HEK293 (cell line): ENCODE measurements around the gene FZD10.

Experiments used
- BCL11A ChIP-seq: fragments of 450-650 bp; formaldehyde crosslinking; IDR thresholded peaks from 2 replicates; pipeline ENCODE4 v1.5.1; 2016; ENCODE audit warnings: low read depth, missing biosample characterization, missing genetic modification characterization
- IKZF3 ChIP-seq: fragments of 450-650 bp; IDR thresholded peaks from 2 replicates; pipeline ENCODE4 v1.5.0; 2018; ENCODE audit warnings: missing biosample characterization, mild to moderate bottlenecking, missing genetic modification characterization, moderate library complexity
- MZF1 ChIP-seq: fragments of 450-650 bp; formaldehyde crosslinking; IDR thresholded peaks from 2 replicates; pipeline ENCODE4 v1.5.1; 2017; ENCODE audit warnings: missing biosample characterization, missing genetic modification characterization, borderline replicate concordance
- SETDB1 ChIP-seq: IDR thresholded peaks from one replicate; pipeline ENCODE4 v1.6.1; 2017; ENCODE audit warnings: mild to moderate bottlenecking, low read length, moderate library complexity, mixed read lengths; ENCODE audit not compliant: insufficient read length
- ZNF18 ChIP-seq: fragments of 450-650 bp; formaldehyde crosslinking; IDR thresholded peaks from 2 replicates; pipeline ENCODE4 v1.5.1; 2016; ENCODE audit warnings: missing biosample characterization, missing genetic modification characterization
- ZNF302 ChIP-seq: fragments of 450-650 bp; formaldehyde crosslinking; IDR thresholded peaks from 2 replicates; pipeline ENCODE4 v1.5.1; 2016; ENCODE audit warnings: missing biosample characterization, missing genetic modification characterization, low read depth
- ZNF362 ChIP-seq: fragments of 450-650 bp; formaldehyde crosslinking; IDR thresholded peaks from 2 replicates; pipeline ENCODE4 v1.5.1; 2016; ENCODE audit warnings: missing biosample characterization, missing genetic modification characterization
- ZNF423 ChIP-seq: fragments of 450-650 bp; formaldehyde crosslinking; IDR thresholded peaks from 2 replicates; pipeline ENCODE4 v1.5.1; 2016; ENCODE audit warnings: missing biosample characterization, missing genetic modification characterization
- ZNF580 ChIP-seq: fragments of 450-650 bp; formaldehyde crosslinking; IDR thresholded peaks from 2 replicates; pipeline ENCODE4 v1.5.1; 2016; ENCODE audit warnings: missing biosample characterization, missing genetic modification characterization
- ZNF623 ChIP-seq: fragments of 450-650 bp; formaldehyde crosslinking; IDR thresholded peaks from 2 replicates; pipeline ENCODE4 v1.5.1; 2016; ENCODE audit warnings: missing biosample characterization, missing genetic modification characterization
- ZNF658 ChIP-seq: fragments of 450-650 bp; formaldehyde crosslinking; IDR thresholded peaks from 2 replicates; pipeline ENCODE4; 2016; ENCODE audit warnings: missing biosample characterization, missing genetic modification characterization
- ZNF701 ChIP-seq: fragments of 450-650 bp; formaldehyde crosslinking; IDR thresholded peaks from 2 replicates; pipeline ENCODE4 v1.5.1; 2016; ENCODE audit warnings: missing biosample characterization, missing genetic modification characterization
- ZSCAN5A ChIP-seq: fragments of 450-650 bp; formaldehyde crosslinking; IDR thresholded peaks from 2 replicates; pipeline ENCODE4 v1.5.1; 2016; ENCODE audit warnings: missing biosample characterization, missing genetic modification characterization

GRCh38 chr12:130164936-130165335 is 2.7 kb downstream of the FZD10 start:
- TF ChIP-seq ZNF423 (tag by site-specific recombination) (no peak), ZNF580 (tag by site-specific recombination) (no peak), SETDB1 (no peak), ZNF302 (no peak), ZSCAN5A (tag by site-specific recombination) (no peak), ZNF362 (no peak), ZNF18 (tag by site-specific recombination) (no peak), ZNF701 (tag by site-specific recombination) (no peak), MZF1 (tag by site-specific recombination) (no peak), BCL11A (tag by site-specific recombination) (no peak), ZNF623 (tag by site-specific recombination) (no peak), ZNF658 (tag by site-specific recombination) (no peak), IKZF3 (no peak)
